Measurements from ENCODE around the gene ARL8A.

ARL8A gene

GRCh38 chr1:202164271-202165037 lies 19.9 kb upstream of the ARL8A start:
- no peaks in the 10 kb centered on the region for H3K27me3 Mint-ChIP-seq
- H3K27ac Mint-ChIP-seq, result peak overlapping the region; percentile 89 to 90
- peak; percentile 58 to 79 for DNase-seq
- ATAC-seq, result peak; percentile 70
- peaks cover 82% of the 10 kb centered on the region for H3K4me1 Mint-ChIP-seq
- H3K4me3 Mint-ChIP-seq, result peak overlapping the region; percentile 79 to 99
- no peaks in the 10 kb centered on the region for H3K9me3 Mint-ChIP-seq

- Mint-ChIP-seq H3K27ac (peak overlapping the region; percentile 49 to 96), H3K4me1 (peaks cover 89% of the 10 kb centered on the region), H3K9me3 (no peaks in the 10 kb centered on the region), H3K4me3 (peak overlapping the region; percentile 79 to 99), H3K27me3 (no peaks in the 10 kb centered on the region)
- ATAC-seq (no peak), DNase-seq (no peak)
These were observed 19.0 kb upstream of the ARL8A start for GRCh38 chr1:202163281-202164270.

- Mint-ChIP-seq H3K27me3 (no peaks in the 10 kb centered on the region), H3K27ac (peak overlapping the region; percentile 92 to 96), H3K4me3 (peak overlapping the region; percentile 99 to 100), H3K4me1 (peaks cover 89% of the 10 kb centered on the region), H3K9me3 (no peaks in the 10 kb centered on the region)
- DNase-seq, result no peak
- ATAC-seq, result no peak
These were observed 18.1 kb upstream of the ARL8A start for GRCh38 chr1:202162418-202163280.

GRCh38 chr1:202162047-202162417 lies 17.5 kb upstream of the ARL8A start:
- ATAC-seq (peak; percentile 38), DNase-seq (peak; percentile 51 to 74)
- peak overlapping the region; percentile 99 to 100 for H3K4me3 Mint-ChIP-seq
- no peaks in the 10 kb centered on the region for H3K9me3 Mint-ChIP-seq
- H3K4me1 Mint-ChIP-seq, result peaks cover 89% of the 10 kb centered on the region
- no peaks in the 10 kb centered on the region for H3K27me3 Mint-ChIP-seq
- H3K27ac Mint-ChIP-seq, result peak overlapping the region; percentile 89 to 91

GRCh38 chr1:202161151-202162046 lies 16.9 kb upstream of the ARL8A start:
- no peak for DNase-seq
- peaks cover 86% of the 10 kb centered on the region for H3K4me1 Mint-ChIP-seq
- no peaks in the 10 kb centered on the region for H3K9me3 Mint-ChIP-seq
- H3K27me3 Mint-ChIP-seq, result no peaks in the 10 kb centered on the region
- no peak for ATAC-seq
- peak overlapping the region; percentile 89 to 100 for H3K27ac Mint-ChIP-seq
- H3K4me3 Mint-ChIP-seq, result peak overlapping the region; percentile 99 to 100

GRCh38 chr1:202160377-202160940 lies 15.9 kb upstream of the ARL8A start, which contains the start of gene PTPN7:
Gene PTPN7 (minus strand): TSS chr1:202160602. CDS start chr1:202159402, 1,200 bp downstream.
- Mint-ChIP-seq H3K4me3 (peak within 1 kb of the TSS; percentile 99 to 100), H3K9me3 (no peaks in the 10 kb centered on the region)
- peak; percentile 78 for ATAC-seq

GRCh38 chr1:202159534-202160371 lies 15.2 kb upstream of the ARL8A start:
- DNase-seq (peak; percentile 63 to 80), ATAC-seq (peak; percentile 65)
- Mint-ChIP-seq H3K27me3 (no peaks in the 10 kb centered on the region), H3K27ac (peak overlapping the region; percentile 99 to 100), H3K9me3 (no peaks in the 10 kb centered on the region), H3K4me3 (peak overlapping the region; percentile 99 to 100), H3K4me1 (peaks cover 86% of the 10 kb centered on the region)

More at GRCh38 chr1:202160377-202160940, 15.9 kb upstream of the ARL8A start, which contains the start of gene PTPN7:
- Mint-ChIP-seq H3K27me3 (no peaks in the 10 kb centered on the region), H3K27ac (peak within 1 kb of the TSS; percentile 99 to 100), H3K4me1 (peaks cover 86% of the 10 kb centered on the region)
- peak; percentile 83 to 92 for DNase-seq

- Mint-ChIP-seq H3K9me3 (no peaks in the 10 kb centered on the region), H3K4me3 (peak overlapping the region; percentile 99 to 100), H3K27me3 (no peaks in the 10 kb centered on the region), H3K27ac (peak overlapping the region; percentile 99 to 100), H3K4me1 (peaks cover 83% of the 10 kb centered on the region)
- ATAC-seq (peak; percentile 10), DNase-seq (peak; percentile 36 to 54)
These were observed 14.4 kb upstream of the ARL8A start for GRCh38 chr1:202158810-202159533.

- Mint-ChIP-seq H3K9me3 (no peaks in the 10 kb centered on the region), H3K27me3 (no peaks in the 10 kb centered on the region), H3K4me3 (peak overlapping the region; percentile 99 to 100), H3K27ac (peak overlapping the region; percentile 27 to 76), H3K4me1 (peaks cover 81% of the 10 kb centered on the region)
- ATAC-seq (no peak), DNase-seq (no peak)
These were observed 13.4 kb upstream of the ARL8A start for GRCh38 chr1:202157945-202158344.

- Mint-ChIP-seq H3K9me3 (no peaks in the 10 kb centered on the region), H3K4me1 (peaks cover 68% of the 10 kb centered on the region)
These were observed 12.1 kb upstream of the ARL8A start for GRCh38 chr1:202156590-202156989.

GRCh38 chr1:202155478-202156021 lies 11.0 kb upstream of the ARL8A start:
- peaks cover 66% of the 10 kb centered on the region for H3K4me1 Mint-ChIP-seq
- ATAC-seq, result no peak
- H3K27ac Mint-ChIP-seq, result peak overlapping the region in 1 of 2 donors; percentile 93

More at GRCh38 chr1:202156590-202156989, 12.1 kb upstream of the ARL8A start:
- Mint-ChIP-seq H3K27me3 (no peaks in the 10 kb centered on the region), H3K4me3 (peak overlapping the region in 1 of 2 donors; percentile 48), H3K27ac (no peak overlapping the region)
- ATAC-seq (no peak), DNase-seq (no peak)

GRCh38 chr1:202154766-202155477 lies 10.4 kb upstream of the ARL8A start:
- Mint-ChIP-seq H3K27ac (peak overlapping the region; percentile 74 to 77), H3K27me3 (no peaks in the 10 kb centered on the region), H3K4me3 (peak overlapping the region in 1 of 2 donors; percentile 35), H3K4me1 (peaks cover 72% of the 10 kb centered on the region), H3K9me3 (no peaks in the 10 kb centered on the region)
- no peak for ATAC-seq
- peak in 1 of 2 donors; percentile 41 for DNase-seq

More at GRCh38 chr1:202155478-202156021, 11.0 kb upstream of the ARL8A start:
- H3K4me3 Mint-ChIP-seq, result no peak overlapping the region
- H3K27me3 Mint-ChIP-seq, result no peaks in the 10 kb centered on the region
- no peak for DNase-seq
- H3K9me3 Mint-ChIP-seq, result no peaks in the 10 kb centered on the region
